DOHH2 (cell line): Measurements from ENCODE around the gene CATSPERB.
"Not testable (repeated sequence)": the region's sequence is repeated elsewhere in the genome, so short reads cannot be mapped to it uniquely, and the experiment has no call there.

Experiments
- H3F3A ChIP-seq: fragments of 200-600 bp; sonication (generic), shearing (Covaris generic); 2 replicates; pipeline ENCODE4 v1.6.0; 2016; ENCODE audit warnings: antibody characterized with exemption, mild to moderate bottlenecking; ENCODE audit not compliant: control insufficient read depth, insufficient read depth
- H3K27ac ChIP-seq: fragments of 200-600 bp; sonication (generic); 2 replicates; pipeline ENCODE4 v1.5.1; 2014; ENCODE audit warnings: low read depth, mild to moderate bottlenecking, low read length, moderate library complexity
- H3K27me3 ChIP-seq: fragments of 200-600 bp; sonication (generic); 2 replicates; pipeline ENCODE4 v1.6.1; 2014; ENCODE audit warnings: mild to moderate bottlenecking, low read length, mixed read lengths; ENCODE audit not compliant: control insufficient read depth
- H3K36me3 ChIP-seq: fragments of 200-600 bp; sonication (generic); 2 replicates; pipeline ENCODE4 v1.6.1; 2014; ENCODE audit warnings: mild to moderate bottlenecking, low read length, moderate library complexity, mixed read lengths; ENCODE audit not compliant: control insufficient read depth
- H3K4me1 ChIP-seq: fragments of 200-600 bp; sonication (generic); 2 replicates; pipeline ENCODE4 v1.6.1; 2014; ENCODE audit warnings: mild to moderate bottlenecking, low read length, mixed read lengths; ENCODE audit not compliant: control insufficient read depth
- H3K4me2 ChIP-seq: fragments of 200-600 bp; sonication (generic); 2 replicates; pipeline ENCODE4 v1.6.0; 2014; ENCODE audit warnings: mild to moderate bottlenecking, low read length, moderate library complexity
- H3K4me3 ChIP-seq: fragments of 200-600 bp; sonication (generic); 2 replicates; pipeline ENCODE4 v1.5.1; 2014; ENCODE audit warnings: mild to moderate bottlenecking, low read length, mixed read lengths
- H3K79me2 ChIP-seq: fragments of 200-600 bp; sonication (generic); 2 replicates; pipeline ENCODE4 v1.6.1; 2014; ENCODE audit warnings: mild to moderate bottlenecking, low read length, mixed read lengths; ENCODE audit not compliant: control insufficient read depth
- H3K9me2 ChIP-seq: fragments of 200-600 bp; sonication (generic); replicated peaks from 2 replicates; pipeline ENCODE4 v1.6.1; 2014; ENCODE audit warnings: mild to moderate bottlenecking, low read length, mixed read lengths; ENCODE audit not compliant: control insufficient read depth
- H3K9me3 ChIP-seq: fragments of 200-600 bp; sonication (generic); 2 replicates; pipeline ENCODE4 v1.6.1; 2014; ENCODE audit warnings: antibody characterized with exemption, low read length, mixed read lengths; ENCODE audit not compliant: control insufficient read depth, insufficient read depth
- H4K20me1 ChIP-seq: fragments of 200-600 bp; sonication (generic); 2 replicates; pipeline ENCODE4 v1.6.0; 2014; ENCODE audit warnings: low read depth, mild to moderate bottlenecking, antibody characterized with exemption, low read length, moderate library complexity; ENCODE audit not compliant: control insufficient read depth, insufficient read depth
- EZH2phosphoT487 ChIP-seq: fragments of 200-600 bp; sonication (generic); IDR thresholded peaks from 2 replicates; pipeline ENCODE4 v1.6.1; 2017; ENCODE audit warnings: borderline replicate concordance, mild to moderate bottlenecking, antibody characterized with exemption, low read length, moderate library complexity, mixed read lengths
- TF ChIP-seq, protein P1 (sequence below): fragments of 200-600 bp; sonication (generic); IDR thresholded peaks from one replicate; pipeline ENCODE4 v1.5.1; 2014; ENCODE audit warnings: antibody characterized with exemption, mild to moderate bottlenecking, low read depth, low read length; ENCODE audit not compliant: poor library complexity, severe bottlenecking

The CATSPERB gene

DNA sequence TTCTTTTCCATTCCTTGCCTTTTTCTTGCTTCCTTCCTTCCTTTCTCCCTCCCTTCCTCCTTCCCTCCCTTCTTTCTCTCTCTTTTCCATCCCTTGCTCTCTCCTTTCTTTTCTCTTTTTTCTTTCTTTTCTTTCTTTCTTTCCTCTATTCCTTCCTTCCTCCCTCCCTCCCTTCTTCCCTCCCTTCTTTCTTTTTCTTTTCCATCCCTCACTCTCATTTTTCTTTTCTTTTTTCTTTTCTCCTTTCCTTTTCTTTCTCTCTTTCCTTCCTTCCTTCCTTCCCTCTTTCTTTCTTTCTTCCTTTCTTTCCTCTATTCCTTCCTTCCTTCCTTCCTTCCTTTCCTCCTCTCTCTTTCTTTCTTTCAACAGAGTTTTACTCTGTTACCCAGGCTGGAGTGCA is 186.7 kb downstream of the CATSPERB start:
- no peak for TF ChIP-seq EZH2phosphoT487
- TF ChIP-seq, protein P1, sequence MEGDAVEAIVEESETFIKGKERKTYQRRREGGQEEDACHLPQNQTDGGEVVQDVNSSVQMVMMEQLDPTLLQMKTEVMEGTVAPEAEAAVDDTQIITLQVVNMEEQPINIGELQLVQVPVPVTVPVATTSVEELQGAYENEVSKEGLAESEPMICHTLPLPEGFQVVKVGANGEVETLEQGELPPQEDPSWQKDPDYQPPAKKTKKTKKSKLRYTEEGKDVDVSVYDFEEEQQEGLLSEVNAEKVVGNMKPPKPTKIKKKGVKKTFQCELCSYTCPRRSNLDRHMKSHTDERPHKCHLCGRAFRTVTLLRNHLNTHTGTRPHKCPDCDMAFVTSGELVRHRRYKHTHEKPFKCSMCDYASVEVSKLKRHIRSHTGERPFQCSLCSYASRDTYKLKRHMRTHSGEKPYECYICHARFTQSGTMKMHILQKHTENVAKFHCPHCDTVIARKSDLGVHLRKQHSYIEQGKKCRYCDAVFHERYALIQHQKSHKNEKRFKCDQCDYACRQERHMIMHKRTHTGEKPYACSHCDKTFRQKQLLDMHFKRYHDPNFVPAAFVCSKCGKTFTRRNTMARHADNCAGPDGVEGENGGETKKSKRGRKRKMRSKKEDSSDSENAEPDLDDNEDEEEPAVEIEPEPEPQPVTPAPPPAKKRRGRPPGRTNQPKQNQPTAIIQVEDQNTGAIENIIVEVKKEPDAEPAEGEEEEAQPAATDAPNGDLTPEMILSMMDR: no peak
- H3F3A ChIP-seq: no peaks in the 10 kb centered on the region
- H4K20me1 ChIP-seq: no peaks in the 10 kb centered on the region

DNA sequence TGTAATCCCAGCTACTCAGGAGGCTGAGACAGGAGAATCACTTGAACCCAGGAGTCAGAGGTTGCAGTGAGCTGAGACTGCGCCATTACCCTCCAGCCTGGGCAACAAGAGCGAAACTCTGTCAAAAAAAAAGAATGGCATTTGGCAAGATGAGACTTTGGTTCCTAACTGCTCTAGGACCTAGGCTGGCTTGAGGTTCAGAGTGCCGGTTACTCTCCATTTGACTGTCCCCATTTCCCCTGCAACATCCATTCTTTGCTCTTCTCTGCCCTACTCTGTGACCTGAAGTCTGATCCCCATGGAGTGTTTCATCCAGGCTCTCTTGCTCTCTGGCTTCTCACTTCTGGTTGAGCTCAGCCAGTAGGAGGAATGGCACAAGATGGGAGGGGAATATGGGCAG is 195.6 kb downstream of the CATSPERB start:
- H3K4me1 ChIP-seq: no peaks in the 10 kb centered on the region
- H3K27ac ChIP-seq: no peak overlapping the region
- no peaks in the 10 kb centered on the region for H3K79me2 ChIP-seq
- no peaks in the 10 kb centered on the region for H3K27me3 ChIP-seq
- TF ChIP-seq EZH2phosphoT487: no peak
- TF ChIP-seq, protein P1: no peak
- peaks cover 2% of the 10 kb centered on the region; the same call in 1 of the 2 replicates for H3K9me3 ChIP-seq
- H3F3A ChIP-seq: no peaks in the 10 kb centered on the region
- H3K4me2 ChIP-seq: no peak overlapping the region
- H4K20me1 ChIP-seq: no peaks in the 10 kb centered on the region
- H3K9me2 ChIP-seq: no peaks in the 10 kb centered on the region
- no peaks in the 10 kb centered on the region for H3K36me3 ChIP-seq
- H3K4me3 ChIP-seq: no peak overlapping the region

More for the DNA sequence above, 186.7 kb downstream of the CATSPERB start:
- H3K4me3 ChIP-seq: no peak overlapping the region
- no peaks in the 10 kb centered on the region for H3K79me2 ChIP-seq
- no peaks in the 10 kb centered on the region for H3K9me3 ChIP-seq
- H3K36me3 ChIP-seq: no peaks in the 10 kb centered on the region
- H3K4me1 ChIP-seq: no peaks in the 10 kb centered on the region
- H3K27me3 ChIP-seq: no peaks in the 10 kb centered on the region
- no peaks in the 10 kb centered on the region for H3K9me2 ChIP-seq
- H3K4me2 ChIP-seq: no peak overlapping the region
- no peak overlapping the region for H3K27ac ChIP-seq

DNA sequence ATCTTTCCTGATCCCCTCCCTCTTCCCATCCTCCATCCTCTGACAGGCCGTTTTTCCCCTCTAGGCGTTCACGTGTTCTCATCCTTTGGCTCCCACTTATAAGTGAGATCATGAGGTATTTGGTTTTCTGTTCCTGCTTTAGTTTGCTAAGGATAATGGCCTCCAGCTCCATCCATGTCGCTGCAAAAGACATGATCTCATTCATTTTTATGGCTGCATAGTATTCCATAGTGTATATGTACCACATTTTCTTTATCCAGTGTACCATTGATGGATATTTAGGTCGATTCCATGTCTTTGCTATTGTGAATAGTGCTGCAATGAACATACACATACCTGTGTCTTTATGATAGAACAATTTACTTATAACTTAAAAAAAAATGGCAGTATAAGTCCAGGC is 197.8 kb downstream of the CATSPERB start:
- not testable (repeated sequence) for H3K9me2 ChIP-seq, H3K4me3 ChIP-seq, H4K20me1 ChIP-seq, H3K9me3 ChIP-seq, H3K4me1 ChIP-seq, H3K27me3 ChIP-seq, H3K4me2 ChIP-seq, H3K79me2 ChIP-seq, H3F3A ChIP-seq, H3K27ac ChIP-seq, H3K36me3 ChIP-seq

DNA sequence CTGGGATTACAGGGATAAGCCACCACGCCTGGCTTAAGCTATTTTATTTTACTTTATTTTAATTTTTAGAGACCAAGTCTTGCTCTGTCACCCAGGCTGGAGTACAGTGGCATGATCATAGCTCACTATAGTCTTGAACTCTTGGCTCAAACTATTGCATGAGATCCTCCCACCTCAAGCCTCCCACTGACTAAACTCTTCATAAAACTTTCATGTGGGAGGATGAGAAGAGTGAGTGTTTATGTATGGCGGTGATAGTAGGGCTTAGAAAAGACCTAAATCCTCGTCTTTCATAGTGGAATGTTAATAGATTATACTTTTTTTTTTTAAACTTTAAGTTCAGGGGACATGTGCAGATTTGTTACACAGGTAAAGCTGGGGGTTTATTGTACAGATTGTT is 198.3 kb downstream of the CATSPERB start:
- no peaks in the 10 kb centered on the region for H3K36me3 ChIP-seq
- H4K20me1 ChIP-seq: no peaks in the 10 kb centered on the region
- no peaks in the 10 kb centered on the region for H3K27me3 ChIP-seq
- H3K4me3 ChIP-seq: no peak overlapping the region
- no peak overlapping the region for H3K27ac ChIP-seq
- no peaks in the 10 kb centered on the region for H3K9me3 ChIP-seq
- no peaks in the 10 kb centered on the region for H3F3A ChIP-seq
- no peaks in the 10 kb centered on the region for H3K79me2 ChIP-seq
- no peaks in the 10 kb centered on the region for H3K4me1 ChIP-seq
- TF ChIP-seq, protein P1: no peak
- TF ChIP-seq EZH2phosphoT487: no peak
- no peaks in the 10 kb centered on the region for H3K9me2 ChIP-seq
- H3K4me2 ChIP-seq: no peak overlapping the region
